Suppressor macrophage treated with lipopolysaccharide for 1 hour (primary cell): Measurements from ENCODE around the gene CHRND.
A peak's percentile ranks its signal among the peaks of the same experiment; 100 is the strongest.

Experiments
- DNase-seq, 3 donors: peaks; one replicate each; pipeline ENCODE4 v3.0.0-alpha.2; 2020 to 2022

CHRND gene

GRCh38 chr2:232488097-232488711 is 37.8 kb upstream of the CHRND start:
- no peak for DNase-seq

- no peak for DNase-seq
Observed at GRCh38 chr2:232488721-232489300, 37.1 kb upstream of the CHRND start.

DNA sequence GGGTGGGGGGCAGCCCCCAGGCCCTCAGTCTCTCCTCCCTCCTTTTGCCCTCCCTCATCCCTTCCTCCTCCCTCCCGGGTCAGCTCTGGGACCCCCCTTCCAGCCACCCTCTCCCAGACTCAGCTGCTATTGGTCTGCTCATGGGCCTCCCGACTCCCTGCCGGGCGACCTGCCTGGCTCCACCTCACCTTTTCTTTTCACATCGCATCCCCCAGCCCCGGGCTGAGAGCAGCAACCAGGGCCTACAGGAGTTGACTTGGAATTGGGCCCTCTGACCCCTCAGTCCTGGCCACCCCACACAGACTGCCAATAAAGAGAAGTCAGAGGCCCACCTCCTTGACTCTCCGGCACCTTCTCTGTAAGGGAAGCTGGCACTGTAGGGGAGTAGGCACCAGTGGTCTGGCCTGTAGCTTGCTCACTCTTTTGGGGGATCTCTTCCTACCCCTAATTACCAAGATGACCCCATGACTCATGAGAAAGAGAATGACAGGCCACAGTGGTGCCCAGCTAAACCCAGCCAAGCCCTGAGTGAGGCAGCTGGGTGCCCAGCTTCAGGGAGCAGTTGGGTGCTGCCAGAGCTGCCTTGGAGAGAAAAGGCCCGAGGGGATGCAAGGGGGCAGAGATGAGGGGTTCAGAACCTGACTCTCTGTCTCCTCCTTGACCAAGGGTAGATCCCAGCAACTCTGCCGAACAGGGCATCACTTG is 36.3 kb upstream of the CHRND start:
- DNase-seq: no peak

DNA sequence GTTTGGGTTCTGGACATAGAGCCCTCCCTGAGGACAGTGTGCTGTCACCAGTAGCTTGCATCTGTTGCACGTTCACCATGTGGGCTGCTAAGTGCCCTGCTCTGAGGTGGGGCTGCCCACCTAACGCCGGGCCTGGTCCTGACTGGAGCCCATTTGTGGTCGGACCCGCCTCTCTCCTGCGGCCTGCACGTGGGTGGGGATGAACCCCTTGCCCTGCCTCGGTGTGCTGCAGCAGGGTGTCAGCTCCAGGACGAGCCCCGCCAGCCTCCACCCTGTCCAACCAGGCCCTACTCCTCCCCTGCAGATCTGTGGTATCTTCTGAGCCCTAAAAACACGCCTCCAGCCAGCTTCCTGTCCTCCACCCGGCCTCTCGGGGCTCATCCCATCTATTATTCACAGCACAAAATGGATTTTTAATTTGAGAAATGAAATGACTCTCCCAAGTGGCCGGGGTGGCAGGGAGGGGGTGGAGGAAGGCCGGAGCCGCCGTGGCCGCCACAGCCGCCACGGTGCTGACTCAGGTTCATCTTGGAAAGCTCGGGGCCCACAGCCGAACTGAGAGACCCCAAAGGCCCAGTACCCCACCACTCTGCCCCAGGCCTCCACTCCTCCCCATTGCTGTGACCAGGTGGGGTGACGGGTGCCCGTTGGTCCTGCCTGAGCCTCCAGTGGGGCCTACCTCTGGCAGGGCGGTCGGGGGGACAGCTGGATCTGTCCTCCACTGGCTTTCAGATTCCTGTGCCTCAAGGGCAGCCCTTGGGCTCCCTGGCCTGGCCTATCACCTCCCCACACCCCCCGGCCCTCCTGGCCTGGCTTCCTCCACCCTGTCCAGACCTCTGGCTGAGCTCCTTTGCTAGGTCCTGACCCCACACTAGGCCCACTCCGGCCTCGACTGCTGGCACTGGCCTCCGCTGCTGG is 35.5 kb upstream of the CHRND start:
- DNase-seq: no peak

DNA sequence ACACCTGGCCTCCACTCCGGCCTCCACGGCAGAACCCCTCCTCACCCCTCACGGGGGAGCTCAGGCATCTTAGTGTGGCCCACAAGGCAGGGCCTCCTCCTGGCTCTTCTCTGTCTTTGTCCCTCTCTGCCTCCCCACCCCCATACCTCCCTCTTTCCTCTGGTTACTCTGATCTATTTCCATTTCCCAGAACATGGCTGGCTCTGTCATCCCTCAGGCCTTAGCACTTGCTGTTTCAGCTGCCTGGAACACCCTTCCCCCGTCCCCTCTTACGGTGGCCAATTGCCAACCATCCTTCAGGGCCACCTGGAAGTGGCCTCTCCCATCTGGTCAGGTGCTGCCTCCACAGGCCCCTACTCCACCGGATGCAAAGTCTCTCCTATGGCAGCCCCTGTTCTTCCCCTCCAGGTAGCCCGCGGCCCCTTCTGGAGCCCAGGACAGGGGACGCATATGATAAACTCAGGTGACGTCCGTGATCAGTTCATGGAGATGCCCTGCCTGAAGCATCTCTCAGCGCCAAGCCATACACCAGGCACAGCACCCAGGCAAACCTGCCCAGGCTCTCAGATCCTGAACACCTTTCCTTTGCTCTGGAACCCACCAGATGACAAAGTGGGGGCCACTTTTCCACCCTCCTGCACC is 34.7 kb upstream of the CHRND start:
- no peak for DNase-seq

- no peak for DNase-seq
Observed at GRCh38 chr2:232492236-232492848, 33.6 kb upstream of the CHRND start.

DNA sequence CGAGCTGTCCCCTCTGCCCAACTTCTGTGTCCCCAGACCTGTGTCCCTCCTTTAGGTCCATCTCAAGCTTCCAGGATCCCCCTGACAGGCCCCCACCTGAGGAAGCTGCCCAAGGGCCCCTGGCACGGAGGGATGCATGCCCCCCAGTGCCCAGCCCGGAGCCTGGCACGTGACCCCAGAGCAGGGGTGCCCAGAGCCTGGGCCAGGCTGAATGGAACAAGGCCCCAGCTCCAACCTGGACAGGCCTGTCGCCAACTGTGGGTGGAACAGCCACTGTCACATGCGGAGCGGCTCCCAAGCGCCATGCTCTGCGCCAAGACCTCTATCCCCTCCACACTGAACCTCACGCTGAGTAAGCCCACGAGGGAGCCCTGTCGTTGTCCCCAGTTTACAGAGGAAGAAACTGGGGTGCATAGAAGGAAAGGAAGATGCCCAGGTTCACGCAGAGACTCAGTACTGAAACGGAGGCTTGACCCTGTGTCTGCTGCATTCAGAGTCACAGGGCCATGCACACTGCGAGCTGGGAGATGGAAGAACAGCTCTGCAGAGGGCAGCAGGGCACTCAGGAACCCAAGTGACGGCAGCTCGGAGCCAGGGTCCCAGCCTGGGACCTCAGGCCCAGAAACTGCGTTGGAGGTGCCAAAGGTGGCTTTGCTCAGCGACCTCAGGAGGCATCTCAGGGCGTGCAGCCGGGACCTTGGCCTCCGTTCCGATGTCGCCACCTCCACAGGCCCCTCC is 32.8 kb upstream of the CHRND start:
- no peak for DNase-seq

GRCh38 chr2:232493701-232494474 is 32.1 kb upstream of the CHRND start:
- no peak for DNase-seq

GRCh38 chr2:232494542-232494941 is 31.4 kb upstream of the CHRND start:
- no peak for DNase-seq

DNA sequence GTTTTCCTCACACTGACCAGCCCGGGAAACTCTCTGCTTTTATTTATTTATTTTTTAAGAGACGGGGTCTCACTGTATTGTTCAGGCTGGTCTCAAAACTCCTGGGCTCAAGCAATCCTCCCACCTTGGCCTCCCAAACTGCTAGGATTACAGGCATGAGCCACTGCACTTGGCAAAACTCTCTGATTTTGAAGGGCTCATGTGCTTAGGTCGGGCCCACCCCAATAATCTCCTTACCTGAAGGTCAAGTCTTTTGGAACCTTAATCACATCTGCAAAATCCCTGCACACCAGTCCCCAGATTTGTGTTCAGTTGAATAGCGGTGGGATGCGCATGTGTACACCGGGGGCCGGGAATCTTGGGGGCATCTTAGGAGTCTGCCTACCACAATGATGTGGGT is 30.7 kb upstream of the CHRND start:
- no peak for DNase-seq

GRCh38 chr2:232496501-232497270 is 29.3 kb upstream of the CHRND start:
- no peak for DNase-seq

- no peak for DNase-seq
Observed at GRCh38 chr2:232497348-232497747, 28.6 kb upstream of the CHRND start.

DNA sequence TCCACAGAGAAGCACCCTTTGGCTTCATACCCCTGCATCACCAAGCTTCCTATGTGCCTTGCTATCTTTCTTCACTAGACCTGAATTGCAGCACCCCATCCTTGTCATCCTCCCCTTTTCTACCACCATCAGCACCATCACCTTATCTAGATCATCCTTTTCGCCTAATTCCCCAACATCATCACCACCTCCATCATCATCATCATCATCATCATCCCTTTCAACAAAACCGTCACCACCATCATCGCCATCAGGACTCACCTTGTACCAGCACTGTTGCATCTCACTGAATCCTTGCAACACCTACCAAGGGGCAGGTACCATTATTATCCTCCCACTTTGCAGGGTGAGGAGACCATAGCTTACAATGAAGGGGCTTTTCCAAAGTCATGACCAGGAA is 27.5 kb upstream of the CHRND start:
- DNase-seq: no peak

GRCh38 chr2:232501331-232501771 is 24.6 kb upstream of the CHRND start:
- no peak for DNase-seq

GRCh38 chr2:232501794-232502390 is 24.1 kb upstream of the CHRND start:
- DNase-seq: no peak

- no peak for DNase-seq
Observed at GRCh38 chr2:232502511-232502910, 23.4 kb upstream of the CHRND start.

- peak; percentile 70 to 83 (median 73) for DNase-seq
Observed at GRCh38 chr2:232502911-232503808, 22.8 kb upstream of the CHRND start.

- no peak for DNase-seq
Observed at GRCh38 chr2:232503809-232504323, 22.1 kb upstream of the CHRND start.
